Measurements from ENCODE around the gene MIDN.

MIDN gene

DNA sequence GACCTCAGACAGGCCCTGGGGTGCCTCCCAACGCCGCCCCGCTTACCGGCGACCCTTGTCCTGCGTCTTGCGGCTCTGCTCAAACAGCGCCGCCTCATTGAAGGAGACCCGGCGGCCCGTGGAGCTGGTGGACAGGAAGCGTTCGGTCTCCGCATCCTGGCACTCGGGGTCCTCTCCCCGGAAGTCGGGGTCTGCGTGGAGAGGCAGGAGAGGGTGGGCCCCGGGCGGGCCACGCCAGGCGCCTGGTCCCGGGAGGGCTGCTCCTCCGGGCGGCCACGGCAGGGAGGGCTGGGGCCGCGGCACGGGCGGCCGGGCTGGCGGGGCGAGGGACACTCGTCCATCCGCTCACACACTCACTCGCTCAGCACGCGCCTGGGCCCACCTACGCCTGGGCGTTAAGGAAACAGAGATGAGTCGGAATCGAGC lies 13.4 kb upstream of the MIDN start:
- Histone ChIP-seq H3K23ac (ENCODE audit: low read length) (no peak overlapping the region), H2AK5ac (ENCODE audit: low read length) (no peak overlapping the region), H3K4me1 (ENCODE audit: control insufficient read depth, low read depth, low read length) (no peaks in the 10 kb centered on the region), H3K79me1 (ENCODE audit: low read length) (no peaks in the 10 kb centered on the region), H3K79me2 (ENCODE audit: control insufficient read depth, insufficient read depth, low read length) (no peaks in the 10 kb centered on the region), H3K9ac (ENCODE audit: low read length) (no peak overlapping the region), H3K36me3 (ENCODE audit: control insufficient read depth, insufficient read depth, low read length) (no peaks in the 10 kb centered on the region), H2BK5ac (ENCODE audit: low read length) (no peak overlapping the region), H3K27ac (ENCODE audit: low read depth, low read length) (no peak overlapping the region), H4K5ac (ENCODE audit: low read length) (no peak overlapping the region), H3K4ac (ENCODE audit: low read depth, low read length) (no peak overlapping the region), H2BK15ac (replicated peaks; ENCODE audit: low read depth) (no peak overlapping the region), H3K56ac (ENCODE audit: low read length) (no peak overlapping the region), H4K8ac (ENCODE audit: low read depth, low read length) (no peak overlapping the region), H2BK120ac (ENCODE audit: low read depth, low read length) (no peak overlapping the region), H3K4me2 (ENCODE audit: low read length) (no peak overlapping the region), H3K18ac (ENCODE audit: low read length) (no peak overlapping the region), H3K4me3 (ENCODE audit: low read length) (no peak overlapping the region), H3K27me3 (ENCODE audit: insufficient read depth, low read length, poor library complexity) (no peaks in the 10 kb centered on the region)
- DNase-seq: no peak
- no CpG with 5 or more reads among the region's 43 CpGs for WGBS (ENCODE audit: extremely low coverage, insufficient coverage, low lambda C conversion rate)

DNA sequence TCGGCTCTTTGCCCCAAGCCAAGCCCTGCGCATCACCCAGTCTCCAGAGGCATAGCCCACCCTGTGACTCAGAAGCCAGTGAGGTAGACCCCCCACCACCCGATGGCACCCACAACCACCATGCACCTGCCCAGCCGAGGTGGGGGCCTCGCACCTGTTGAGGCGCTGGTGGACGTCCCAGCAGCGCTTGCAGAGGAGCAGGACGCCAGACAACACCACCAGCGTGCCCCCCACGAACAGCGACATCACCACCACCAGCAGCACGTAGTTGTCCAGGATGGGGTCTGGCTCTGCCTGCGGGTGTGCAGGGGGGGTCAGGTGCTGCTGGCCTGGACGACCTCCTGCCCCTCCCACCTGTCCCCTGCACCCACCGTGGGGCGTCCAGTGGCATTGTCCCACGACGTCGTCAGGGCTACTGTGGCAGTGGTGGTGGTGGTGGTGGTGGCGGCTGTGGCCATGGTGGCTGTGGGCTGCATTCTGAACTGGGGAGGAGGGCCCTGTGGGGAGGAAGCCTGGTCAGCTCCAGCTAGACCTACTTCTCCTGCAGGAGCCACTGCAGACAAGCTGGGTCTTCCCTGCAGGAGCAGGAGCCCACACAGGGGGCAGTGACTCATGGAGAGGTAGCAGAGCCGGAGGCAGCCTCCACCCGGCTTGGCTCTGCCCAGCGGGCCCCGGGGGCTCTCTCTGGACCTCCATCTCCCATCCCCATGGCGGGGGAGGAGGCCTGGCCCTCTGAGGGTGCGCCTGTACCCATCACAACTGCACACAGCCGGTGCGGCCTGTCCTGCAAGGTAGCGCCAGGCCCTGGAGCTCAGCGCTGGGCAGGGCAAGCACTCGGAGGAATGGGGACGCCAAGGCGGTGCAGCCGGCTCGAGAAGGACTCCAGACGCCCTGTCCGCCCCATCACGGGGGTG lies 12.5 kb upstream of the MIDN start:
- Histone ChIP-seq H2BK15ac (replicated peaks; ENCODE audit: low read depth) (no peak overlapping the region), H3K79me2 (ENCODE audit: control insufficient read depth, insufficient read depth, low read length) (no peaks in the 10 kb centered on the region), H4K8ac (ENCODE audit: low read depth, low read length) (no peak overlapping the region), H4K5ac (ENCODE audit: low read length) (no peak overlapping the region), H3K4me1 (ENCODE audit: control insufficient read depth, low read depth, low read length) (no peaks in the 10 kb centered on the region), H3K23ac (ENCODE audit: low read length) (peak overlapping the region; percentile 50), H3K56ac (ENCODE audit: low read length) (peak overlapping the region; percentile 73), H3K4me2 (ENCODE audit: low read length) (peak overlapping the region; percentile 34), H3K4me3 (ENCODE audit: low read length) (no peak overlapping the region), H2BK120ac (ENCODE audit: low read depth, low read length) (no peak overlapping the region), H2BK5ac (ENCODE audit: low read length) (no peak overlapping the region), H3K36me3 (ENCODE audit: control insufficient read depth, insufficient read depth, low read length) (no peaks in the 10 kb centered on the region), H3K18ac (ENCODE audit: low read length) (no peak overlapping the region), H3K4ac (ENCODE audit: low read depth, low read length) (no peak overlapping the region), H3K27ac (ENCODE audit: low read depth, low read length) (no peak overlapping the region), H2AK5ac (ENCODE audit: low read length) (no peak overlapping the region), H3K79me1 (ENCODE audit: low read length) (no peaks in the 10 kb centered on the region), H3K27me3 (ENCODE audit: insufficient read depth, low read length, poor library complexity) (no peaks in the 10 kb centered on the region), H3K9ac (ENCODE audit: low read length) (peak overlapping the region; percentile 54)
- WGBS (ENCODE audit: extremely low coverage, insufficient coverage, low lambda C conversion rate): no CpG with 5 or more reads among the region's 39 CpGs
- DNase-seq: no peak

DNA sequence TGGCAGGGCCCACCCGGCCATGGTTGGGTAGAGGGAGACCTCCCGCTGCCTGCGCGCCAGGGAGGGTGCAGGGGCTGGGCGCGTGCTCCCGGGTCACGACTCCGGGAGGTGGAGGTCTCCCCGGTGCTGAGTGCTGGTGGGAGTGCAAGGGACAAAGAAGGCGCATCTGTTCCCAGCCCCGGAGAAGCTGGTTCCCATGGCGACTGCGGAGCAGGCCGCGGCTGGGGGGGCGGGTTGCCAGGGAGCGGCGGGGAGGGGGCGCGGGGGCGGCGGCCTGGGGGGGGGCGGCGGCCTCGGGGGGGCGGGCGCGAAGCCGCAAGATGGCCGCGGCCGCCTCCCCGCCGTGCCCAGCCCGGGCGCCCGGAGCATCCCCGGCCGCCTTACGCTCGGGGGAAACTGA lies 11.8 kb upstream of the MIDN start:
- WGBS (ENCODE audit: extremely low coverage, insufficient coverage, low lambda C conversion rate): no CpG with 5 or more reads among the region's 42 CpGs
- DNase-seq: no peak
- H3K4me3 ChIP-seq (ENCODE audit: low read length): peak overlapping the region; percentile 62
- no peak overlapping the region for H3K4ac ChIP-seq (ENCODE audit: low read depth, low read length)
- peak overlapping the region; percentile 73 for H3K9ac ChIP-seq (ENCODE audit: low read length)
- H2BK120ac ChIP-seq (ENCODE audit: low read depth, low read length): no peak overlapping the region
- no peak overlapping the region for H2AK5ac ChIP-seq (ENCODE audit: low read length)
- H4K8ac ChIP-seq (ENCODE audit: low read depth, low read length): no peak overlapping the region
- H2BK15ac ChIP-seq (replicated peaks; ENCODE audit: low read depth): no peak overlapping the region
- H3K18ac ChIP-seq (ENCODE audit: low read length): no peak overlapping the region
- no peak overlapping the region for H3K23ac ChIP-seq (ENCODE audit: low read length)
- no peaks in the 10 kb centered on the region for H3K4me1 ChIP-seq (ENCODE audit: control insufficient read depth, low read depth, low read length)
- H3K56ac ChIP-seq (ENCODE audit: low read length): peak overlapping the region; percentile 91
- no peaks in the 10 kb centered on the region for H3K36me3 ChIP-seq (ENCODE audit: control insufficient read depth, insufficient read depth, low read length)
- no peaks in the 10 kb centered on the region for H3K79me1 ChIP-seq (ENCODE audit: low read length)
- no peak overlapping the region for H3K27ac ChIP-seq (ENCODE audit: low read depth, low read length)
- no peak overlapping the region for H2BK5ac ChIP-seq (ENCODE audit: low read length)
- peak overlapping the region; percentile 64 for H3K4me2 ChIP-seq (ENCODE audit: low read length)
- no peaks in the 10 kb centered on the region for H3K27me3 ChIP-seq (ENCODE audit: insufficient read depth, low read length, poor library complexity)
- no peaks in the 10 kb centered on the region for H3K79me2 ChIP-seq (ENCODE audit: control insufficient read depth, insufficient read depth, low read length)
- H4K5ac ChIP-seq (ENCODE audit: low read length): no peak overlapping the region

DNA sequence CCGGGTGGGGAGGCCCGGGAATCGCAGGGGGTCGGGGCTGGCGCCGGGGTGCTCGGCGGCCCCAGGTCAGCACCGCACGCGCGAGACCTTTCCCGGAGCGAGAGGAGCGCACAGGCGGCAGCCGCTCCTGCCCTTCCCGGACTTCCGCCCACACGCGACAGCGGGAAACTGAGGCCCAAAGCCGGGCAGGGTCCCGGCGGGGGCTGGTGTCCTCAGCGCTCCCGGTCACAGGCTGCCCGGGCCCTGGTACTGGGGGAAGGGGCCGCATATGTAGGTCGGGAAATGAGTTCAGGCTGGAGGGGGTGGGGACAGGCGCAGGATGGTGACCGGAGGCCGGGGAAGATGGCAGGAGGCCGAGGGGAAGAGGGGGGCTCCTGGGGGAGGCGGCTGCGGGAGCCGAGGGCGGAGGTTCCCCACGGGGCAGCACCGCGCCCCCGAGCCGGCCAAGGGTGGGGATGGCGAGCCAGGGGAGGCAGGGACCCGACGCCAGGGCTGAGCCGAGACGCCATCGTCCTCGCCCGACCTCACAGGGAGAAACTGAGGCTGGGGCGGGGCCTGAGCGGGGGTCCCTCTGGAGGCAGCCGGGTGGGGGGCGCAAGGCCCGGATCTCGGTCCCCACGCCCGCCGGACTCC lies 11.2 kb upstream of the MIDN start:
- Histone ChIP-seq H3K4ac (ENCODE audit: low read depth, low read length) (peak overlapping the region; percentile 75), H3K4me3 (ENCODE audit: low read length) (peak overlapping the region; percentile 62), H3K56ac (ENCODE audit: low read length) (peak overlapping the region; percentile 91), H3K9ac (ENCODE audit: low read length) (peak overlapping the region; percentile 73), H3K4me2 (ENCODE audit: low read length) (peak overlapping the region; percentile 64), H2AK5ac (ENCODE audit: low read length) (no peak overlapping the region), H3K4me1 (ENCODE audit: control insufficient read depth, low read depth, low read length) (no peaks in the 10 kb centered on the region), H2BK5ac (ENCODE audit: low read length) (no peak overlapping the region), H3K18ac (ENCODE audit: low read length) (peak overlapping the region; percentile 61), H3K79me2 (ENCODE audit: control insufficient read depth, insufficient read depth, low read length) (peaks cover 2% of the 10 kb centered on the region), H2BK120ac (ENCODE audit: low read depth, low read length) (no peak overlapping the region), H3K36me3 (ENCODE audit: control insufficient read depth, insufficient read depth, low read length) (no peaks in the 10 kb centered on the region), H3K27me3 (ENCODE audit: insufficient read depth, low read length, poor library complexity) (no peaks in the 10 kb centered on the region), H4K5ac (ENCODE audit: low read length) (no peak overlapping the region), H3K23ac (ENCODE audit: low read length) (no peak overlapping the region), H3K27ac (ENCODE audit: low read depth, low read length) (no peak overlapping the region), H4K8ac (ENCODE audit: low read depth, low read length) (no peak overlapping the region), H2BK15ac (replicated peaks; ENCODE audit: low read depth) (no peak overlapping the region), H3K79me1 (ENCODE audit: low read length) (peaks cover 2% of the 10 kb centered on the region)
- no CpG with 5 or more reads among the region's 60 CpGs for WGBS (ENCODE audit: extremely low coverage, insufficient coverage, low lambda C conversion rate)
- no peak for DNase-seq

DNA sequence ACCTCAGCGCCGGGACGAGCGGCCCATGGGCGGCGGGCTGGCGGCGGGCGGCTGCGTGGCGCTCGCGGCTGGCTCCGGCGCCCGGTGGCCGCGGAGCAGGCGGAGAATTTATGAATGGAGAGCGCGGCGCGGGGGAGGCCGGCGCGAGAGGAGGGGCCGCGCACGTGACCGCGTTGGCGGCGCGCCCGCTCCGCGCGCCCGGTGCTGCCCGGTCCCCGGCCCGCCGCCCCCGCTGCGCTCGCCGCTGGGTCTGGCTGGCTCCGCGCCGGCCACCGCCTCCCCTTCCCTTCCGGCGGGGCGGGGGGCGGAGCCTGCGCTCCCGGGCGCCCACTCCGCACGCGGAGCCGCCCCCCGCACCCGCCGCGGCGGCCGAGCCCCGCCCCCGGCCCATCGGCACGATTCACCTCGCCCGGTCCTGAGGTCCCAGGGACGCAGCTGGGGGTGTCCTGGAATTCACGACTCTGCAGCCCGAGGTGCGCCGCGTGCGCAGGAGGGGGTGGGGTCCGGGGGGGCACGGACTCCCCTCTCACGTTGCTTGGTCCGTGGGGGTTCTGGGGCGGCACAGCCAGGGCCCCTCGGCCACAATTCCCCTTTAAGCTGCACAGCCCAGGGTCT lies 10.5 kb upstream of the MIDN start, which contains the start of gene CBARP:
TSS of gene CBARP (minus strand) at position 252 of the 615 bp plus-strand sequence. CDS start 1,905 bp downstream, outside the sequence.
- Histone ChIP-seq H3K4me1 (ENCODE audit: control insufficient read depth, low read depth, low read length) (no peaks in the 10 kb centered on the region), H3K4me2 (ENCODE audit: low read length) (peak within 1 kb of the TSS; percentile 64), H3K4ac (ENCODE audit: low read depth, low read length) (peak within 1 kb of the TSS; percentile 75), H3K79me2 (ENCODE audit: control insufficient read depth, insufficient read depth, low read length) (peaks cover 5% of the 10 kb centered on the region), H3K4me3 (ENCODE audit: low read length) (peak within 1 kb of the TSS; percentile 62), H2BK15ac (replicated peaks; ENCODE audit: low read depth) (no peak within 1 kb of the TSS), H3K79me1 (ENCODE audit: low read length) (peaks cover 5% of the 10 kb centered on the region), H3K18ac (ENCODE audit: low read length) (peak within 1 kb of the TSS; percentile 61), H3K36me3 (ENCODE audit: control insufficient read depth, insufficient read depth, low read length) (no peaks in the 10 kb centered on the region), H2AK5ac (ENCODE audit: low read length) (peak within 1 kb of the TSS; percentile 4), H3K9ac (ENCODE audit: low read length) (peak within 1 kb of the TSS; percentile 73), H4K8ac (ENCODE audit: low read depth, low read length) (no peak within 1 kb of the TSS), H3K27me3 (ENCODE audit: insufficient read depth, low read length, poor library complexity) (no peaks in the 10 kb centered on the region), H3K27ac (ENCODE audit: low read depth, low read length) (no peak within 1 kb of the TSS), H3K56ac (ENCODE audit: low read length) (peak within 1 kb of the TSS; percentile 91), H2BK120ac (ENCODE audit: low read depth, low read length) (no peak within 1 kb of the TSS), H3K23ac (ENCODE audit: low read length) (peak within 1 kb of the TSS; percentile 90), H4K5ac (ENCODE audit: low read length) (no peak within 1 kb of the TSS), H2BK5ac (ENCODE audit: low read length) (no peak within 1 kb of the TSS)
- no CpG with 5 or more reads among the region's 87 CpGs for WGBS (ENCODE audit: extremely low coverage, insufficient coverage, low lambda C conversion rate)
- DNase-seq: no peak

Measured in mesendoderm (in vitro differentiated cells).